Measurements from ENCODE around the gene BRMS1.
A peak's percentile ranks its signal among the peaks of the same experiment; 100 is the strongest.
"Not testable (repeated sequence)": the region's sequence is repeated elsewhere in the genome, so short reads cannot be mapped to it uniquely, and the experiment has no call there.

Gene BRMS1

DNA sequence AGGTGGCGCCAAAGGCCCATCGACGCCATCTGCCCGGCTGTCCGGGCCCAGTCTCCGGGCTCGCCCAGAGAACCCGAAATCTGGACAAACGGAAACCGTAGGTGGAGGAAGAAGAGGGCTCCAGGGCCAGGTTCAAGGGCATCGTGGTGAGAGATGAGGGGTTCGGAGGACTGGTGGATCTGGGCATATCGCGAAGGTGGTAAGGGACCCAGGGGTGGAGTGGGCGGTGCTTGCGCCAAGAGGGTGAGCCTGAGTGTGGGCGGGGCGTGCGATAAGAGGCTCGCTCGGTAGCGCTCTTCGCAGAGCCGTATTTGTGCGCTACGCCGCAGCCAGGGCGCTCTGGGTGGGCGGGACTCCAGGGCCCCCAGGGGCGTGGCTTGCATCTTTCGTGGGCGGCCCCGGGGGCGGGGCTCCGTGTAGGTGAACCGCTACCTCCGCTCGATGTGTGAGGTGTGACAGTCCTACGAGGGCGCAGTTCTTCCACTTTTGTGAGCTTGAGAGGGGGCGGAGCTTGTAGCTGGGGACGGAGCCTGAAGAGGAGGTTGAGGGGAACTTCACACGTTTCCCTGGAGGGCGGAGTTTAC lies 32.8 kb downstream of the BRMS1 start:
- H2BK120ac ChIP-seq (ENCODE audit: low read depth, low read length), result peak overlapping the region; percentile 91
- no peak overlapping the region for H3K14ac ChIP-seq (ENCODE audit: low read length in 2 of 2)
- H3K18ac ChIP-seq (ENCODE audit: low read depth in 1 of 2, low read length in 2 of 2), result peak overlapping the region; percentile 86 to 95
- H3K4me3 ChIP-seq (ENCODE audit: insufficient read depth in 1 of 2, low read depth in 1 of 2, low read length in 2 of 2), result peak overlapping the region; percentile 54 to 73
- H3K9me3 ChIP-seq (ENCODE audit: control insufficient read depth, low read length), result no peaks in the 10 kb centered on the region
- peaks cover 0 to 5% of the 10 kb centered on the region in 2 experiments for H3K27me3 ChIP-seq (ENCODE audit: control insufficient read depth in 1 of 2, insufficient read depth in 1 of 2, low read length in 2 of 2)
- no peak overlapping the region for H2AK5ac ChIP-seq (ENCODE audit: low read length, severe bottlenecking)
- WGBS, result under 1% methylated on average over 42 of the region's 44 CpGs
- H4K91ac ChIP-seq (ENCODE audit: low read length), result peak overlapping the region; percentile 89
- H3K4ac ChIP-seq (ENCODE audit: low read depth in 1 of 2, low read length in 2 of 2), result peak overlapping the region; percentile 22 to 78
- peaks cover 5% of the 10 kb centered on the region for H3K79me1 ChIP-seq (replicated peaks; ENCODE audit: low read length, poor library complexity, severe bottlenecking)
- peak overlapping the region; percentile 77 for H3K9ac ChIP-seq (ENCODE audit: low read length)
- H3K27ac ChIP-seq (ENCODE audit: low read length, poor library complexity, severe bottlenecking), result peak overlapping the region; percentile 92
- H3K4me2 ChIP-seq (ENCODE audit: low read length, poor library complexity, severe bottlenecking), result peak overlapping the region; percentile 88
- H4K8ac ChIP-seq (ENCODE audit: low read length), result peak overlapping the region; percentile 80
- peaks cover 37% of the 10 kb centered on the region for H3K4me1 ChIP-seq (ENCODE audit: control insufficient read depth, insufficient read depth, low read depth, low read length)
- H3K36me3 ChIP-seq (ENCODE audit: control insufficient read depth in 1 of 2, insufficient read depth in 2 of 2, low read depth in 1 of 2, low read length in 2 of 2), result peaks cover 8 to 17% of the 10 kb centered on the region in 2 experiments
- peak overlapping the region; percentile 5 for H2BK5ac ChIP-seq (ENCODE audit: low read depth, low read length, poor library complexity, severe bottlenecking)
- peak overlapping the region; percentile 49 to 87 for H2BK12ac ChIP-seq (ENCODE audit: low read length in 2 of 2)
- no peak overlapping the region for H3K23ac ChIP-seq (ENCODE audit: low read length in 2 of 2)
- peak overlapping the region; percentile 29 for H2AFZ ChIP-seq (ENCODE audit: low read depth, low read length)
- peak; percentile 94 for DNase-seq
- H2BK15ac ChIP-seq (ENCODE audit: low read depth, poor library complexity, severe bottlenecking), result peak overlapping the region; percentile 87

DNA sequence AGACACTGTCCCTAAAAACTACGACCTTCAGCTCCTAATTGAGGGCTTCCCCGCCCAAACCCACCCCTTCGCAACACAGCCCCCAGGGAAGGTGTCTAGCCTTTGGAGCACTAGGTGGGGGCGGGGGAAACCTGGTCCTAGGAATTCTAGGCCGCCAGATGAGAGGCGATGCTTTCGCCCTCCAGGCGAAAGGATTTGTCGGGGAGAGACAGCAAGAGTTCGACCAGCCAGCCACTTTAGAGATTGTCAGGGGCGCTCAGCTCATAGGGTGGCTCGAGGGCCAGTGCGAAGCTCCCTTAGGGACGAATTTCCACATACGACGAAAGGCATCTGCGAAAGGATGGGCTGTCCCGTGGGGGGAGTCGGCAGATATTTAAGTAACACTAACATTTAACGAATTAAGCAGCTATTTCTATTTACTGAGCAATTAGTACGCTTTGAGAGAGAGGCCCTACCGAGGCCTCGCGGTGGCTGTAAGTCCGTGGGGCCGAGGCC lies 33.4 kb downstream of the BRMS1 start:
- Histone ChIP-seq H3K18ac (ENCODE audit: low read depth in 1 of 2, low read length in 2 of 2) (peak overlapping the region in 1 of 2 experiments; percentile 28), H3K4me3 (ENCODE audit: insufficient read depth in 1 of 2, low read depth in 1 of 2, low read length in 2 of 2) (peak overlapping the region in 1 of 2 experiments; percentile 73), H2BK12ac (ENCODE audit: low read length in 2 of 2) (no peak overlapping the region), H3K4me1 (ENCODE audit: control insufficient read depth, insufficient read depth, low read depth, low read length) (peaks cover 31% of the 10 kb centered on the region), H3K4me2 (ENCODE audit: low read length, poor library complexity, severe bottlenecking) (no peak overlapping the region), H3K23ac (ENCODE audit: low read length in 2 of 2) (no peak overlapping the region), H2BK15ac (ENCODE audit: low read depth, poor library complexity, severe bottlenecking) (peak overlapping the region; percentile 92), H3K36me3 (ENCODE audit: control insufficient read depth in 1 of 2, insufficient read depth in 2 of 2, low read depth in 1 of 2, low read length in 2 of 2) (peaks cover 8 to 17% of the 10 kb centered on the region in 2 experiments), H4K8ac (ENCODE audit: low read length) (no peak overlapping the region), H2AFZ (ENCODE audit: low read depth, low read length) (no peak overlapping the region), H3K27me3 (ENCODE audit: control insufficient read depth in 1 of 2, insufficient read depth in 1 of 2, low read length in 2 of 2) (peaks cover 0 to 5% of the 10 kb centered on the region in 2 experiments), H3K14ac (ENCODE audit: low read length in 2 of 2) (no peak overlapping the region), H3K4ac (ENCODE audit: low read depth in 1 of 2, low read length in 2 of 2) (no peak overlapping the region), H2BK5ac (ENCODE audit: low read depth, low read length, poor library complexity, severe bottlenecking) (no peak overlapping the region), H2BK120ac (ENCODE audit: low read depth, low read length) (no peak overlapping the region), H3K27ac (ENCODE audit: low read length, poor library complexity, severe bottlenecking) (peak overlapping the region; percentile 92), H3K9me3 (ENCODE audit: control insufficient read depth, low read length) (no peaks in the 10 kb centered on the region), H2AK5ac (ENCODE audit: low read length, severe bottlenecking) (no peak overlapping the region), H3K79me1 (replicated peaks; ENCODE audit: low read length, poor library complexity, severe bottlenecking) (peaks cover 3% of the 10 kb centered on the region), H3K9ac (ENCODE audit: low read length) (peak overlapping the region; percentile 77), H4K91ac (ENCODE audit: low read length) (no peak overlapping the region)
- 34% methylated on average over 19 of the region's 26 CpGs for WGBS
- DNase-seq, result no peak

DNA sequence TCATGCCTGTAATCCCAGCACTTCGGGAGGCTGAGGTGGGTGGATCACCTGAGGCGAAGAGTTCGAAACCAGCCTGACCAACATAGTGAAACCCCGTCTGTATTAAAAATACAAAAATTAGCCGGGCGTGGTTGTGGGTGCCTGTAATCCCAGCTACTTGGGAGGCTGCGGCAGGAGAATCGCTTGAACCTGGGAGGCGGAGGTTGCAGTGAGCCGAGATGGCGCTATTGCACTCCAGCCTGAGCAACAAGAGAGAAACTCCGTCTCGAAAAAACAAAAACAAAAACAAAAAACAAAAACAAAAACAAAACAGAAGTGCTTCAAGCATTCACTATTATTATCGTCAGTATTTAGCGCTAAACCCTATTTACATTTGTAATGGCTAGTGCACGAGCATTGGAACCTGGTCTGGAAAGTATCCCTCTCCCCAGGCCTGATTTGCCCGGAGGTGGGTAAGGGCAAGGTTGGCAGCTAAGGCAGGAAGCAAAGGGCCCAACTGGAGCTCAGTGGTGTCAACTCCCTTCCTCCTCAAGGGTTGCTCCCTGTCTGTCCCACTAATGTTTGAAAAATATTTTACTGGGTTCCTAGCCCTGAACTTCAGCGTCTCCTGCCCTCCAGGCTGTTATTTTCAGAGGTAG lies 34.0 kb downstream of the BRMS1 start:
- H2BK120ac ChIP-seq (ENCODE audit: low read depth, low read length); H3K4ac ChIP-seq (ENCODE audit: low read depth in 1 of 2, low read length in 2 of 2); H3K27me3 ChIP-seq (ENCODE audit: control insufficient read depth in 1 of 2, insufficient read depth in 1 of 2, low read length in 2 of 2); H4K8ac ChIP-seq (ENCODE audit: low read length); H2AK5ac ChIP-seq (ENCODE audit: low read length, severe bottlenecking); H2AFZ ChIP-seq (ENCODE audit: low read depth, low read length); H3K23ac ChIP-seq (ENCODE audit: low read length in 2 of 2); H3K18ac ChIP-seq (ENCODE audit: low read depth in 1 of 2, low read length in 2 of 2); DNase-seq; H4K91ac ChIP-seq (ENCODE audit: low read length); H2BK5ac ChIP-seq (ENCODE audit: low read depth, low read length, poor library complexity, severe bottlenecking); H3K79me1 ChIP-seq (replicated peaks; ENCODE audit: low read length, poor library complexity, severe bottlenecking); H3K4me3 ChIP-seq (ENCODE audit: insufficient read depth in 1 of 2, low read depth in 1 of 2, low read length in 2 of 2); H2BK12ac ChIP-seq (ENCODE audit: low read length in 2 of 2); H3K9me3 ChIP-seq (ENCODE audit: control insufficient read depth, low read length); H3K14ac ChIP-seq (ENCODE audit: low read length in 2 of 2); H3K27ac ChIP-seq (ENCODE audit: low read length, poor library complexity, severe bottlenecking); H3K4me2 ChIP-seq (ENCODE audit: low read length, poor library complexity, severe bottlenecking): not testable (repeated sequence)
- peaks cover 4 to 17% of the 10 kb centered on the region in 2 experiments for H3K36me3 ChIP-seq (ENCODE audit: control insufficient read depth in 1 of 2, insufficient read depth in 2 of 2, low read depth in 1 of 2, low read length in 2 of 2)
- peak overlapping the region; percentile 92 for H2BK15ac ChIP-seq (ENCODE audit: low read depth, poor library complexity, severe bottlenecking)
- peaks cover 25% of the 10 kb centered on the region for H3K4me1 ChIP-seq (ENCODE audit: control insufficient read depth, insufficient read depth, low read depth, low read length)
- H3K9ac ChIP-seq (ENCODE audit: low read length), result peak overlapping the region; percentile 77
- WGBS, result 92% methylated on average over 16 of the region's 18 CpGs

DNA sequence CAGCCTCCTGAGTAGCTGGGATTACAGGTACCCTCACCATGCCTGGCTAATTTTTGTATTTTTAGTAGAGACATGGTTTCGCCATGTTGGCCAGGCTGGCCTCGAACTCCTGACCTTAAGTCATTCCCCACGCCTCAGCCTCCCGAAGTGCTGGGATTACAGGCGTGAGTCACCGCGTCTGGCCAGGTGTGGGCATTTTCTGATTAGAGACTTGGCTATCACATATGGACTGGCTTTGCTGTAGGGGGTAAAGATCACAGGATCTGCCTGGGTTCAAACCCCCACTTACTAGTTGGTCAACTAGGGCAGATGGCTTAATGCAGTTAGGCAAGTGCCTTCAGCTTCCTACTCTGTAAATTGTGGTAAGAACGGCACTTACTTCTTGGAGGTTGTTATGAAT lies 34.6 kb downstream of the BRMS1 start:
- peaks cover 21% of the 10 kb centered on the region for H3K4me1 ChIP-seq (ENCODE audit: control insufficient read depth, insufficient read depth, low read depth, low read length)
- no peak overlapping the region for H2AFZ ChIP-seq (ENCODE audit: low read depth, low read length)
- H3K79me1 ChIP-seq (replicated peaks; ENCODE audit: low read length, poor library complexity, severe bottlenecking), result no peaks in the 10 kb centered on the region
- H3K18ac ChIP-seq (ENCODE audit: low read depth in 1 of 2, low read length in 2 of 2), result no peak overlapping the region
- peaks cover 0 to 11% of the 10 kb centered on the region in 2 experiments for H3K36me3 ChIP-seq (ENCODE audit: control insufficient read depth in 1 of 2, insufficient read depth in 2 of 2, low read depth in 1 of 2, low read length in 2 of 2)
- peaks cover 2 to 5% of the 10 kb centered on the region in 2 experiments for H3K27me3 ChIP-seq (ENCODE audit: control insufficient read depth in 1 of 2, insufficient read depth in 1 of 2, low read length in 2 of 2)
- H3K4ac ChIP-seq (ENCODE audit: low read depth in 1 of 2, low read length in 2 of 2), result no peak overlapping the region
- H3K27ac ChIP-seq (ENCODE audit: low read length, poor library complexity, severe bottlenecking), result no peak overlapping the region
- WGBS, result 80% methylated on average over 8 of the region's 8 CpGs
- no peak overlapping the region for H4K8ac ChIP-seq (ENCODE audit: low read length)
- DNase-seq, result no peak
- H2BK120ac ChIP-seq (ENCODE audit: low read depth, low read length), result no peak overlapping the region
- no peak overlapping the region for H2BK12ac ChIP-seq (ENCODE audit: low read length in 2 of 2)
- H3K23ac ChIP-seq (ENCODE audit: low read length in 2 of 2), result no peak overlapping the region
- no peak overlapping the region for H3K4me3 ChIP-seq (ENCODE audit: insufficient read depth in 1 of 2, low read depth in 1 of 2, low read length in 2 of 2)
- no peak overlapping the region for H2BK15ac ChIP-seq (ENCODE audit: low read depth, poor library complexity, severe bottlenecking)
- no peak overlapping the region for H3K14ac ChIP-seq (ENCODE audit: low read length in 2 of 2)
- H3K9ac ChIP-seq (ENCODE audit: low read length), result no peak overlapping the region
- no peak overlapping the region for H4K91ac ChIP-seq (ENCODE audit: low read length)
- H3K4me2 ChIP-seq (ENCODE audit: low read length, poor library complexity, severe bottlenecking), result no peak overlapping the region
- H2AK5ac ChIP-seq (ENCODE audit: low read length, severe bottlenecking), result no peak overlapping the region
- H2BK5ac ChIP-seq (ENCODE audit: low read depth, low read length, poor library complexity, severe bottlenecking), result no peak overlapping the region
- H3K9me3 ChIP-seq (ENCODE audit: control insufficient read depth, low read length), result no peaks in the 10 kb centered on the region
